Fibroblast of upper back skin (primary cell): Measurements from ENCODE around the gene UBXN10.

Experiments
- DNase-seq: peaks from one replicate; pipeline ENCODE4 v3.0.0-alpha.2; 2013

UBXN10 gene

DNA sequence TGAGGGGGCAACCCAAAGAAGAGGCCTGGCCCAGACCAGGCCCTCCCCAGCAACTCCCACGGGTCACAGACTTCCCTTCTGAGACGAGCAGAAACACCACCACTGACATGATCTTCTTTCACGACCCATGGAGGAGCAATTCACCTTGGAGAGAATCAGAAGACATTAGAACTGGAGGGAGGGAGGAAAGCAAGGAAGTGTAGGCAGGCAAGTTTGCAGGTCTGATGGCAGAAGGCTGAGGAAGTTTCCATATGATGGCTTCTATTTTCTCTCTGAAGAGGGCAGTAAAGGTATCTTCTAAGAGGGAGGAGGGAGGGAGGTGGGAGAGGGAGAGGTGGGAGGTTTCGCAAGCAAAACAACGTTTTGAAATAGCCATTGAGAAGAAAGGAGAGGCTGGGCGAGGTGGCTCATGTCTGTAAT is 1.4 kb upstream of the UBXN10 start:
- DNase-seq = no peak

DNA sequence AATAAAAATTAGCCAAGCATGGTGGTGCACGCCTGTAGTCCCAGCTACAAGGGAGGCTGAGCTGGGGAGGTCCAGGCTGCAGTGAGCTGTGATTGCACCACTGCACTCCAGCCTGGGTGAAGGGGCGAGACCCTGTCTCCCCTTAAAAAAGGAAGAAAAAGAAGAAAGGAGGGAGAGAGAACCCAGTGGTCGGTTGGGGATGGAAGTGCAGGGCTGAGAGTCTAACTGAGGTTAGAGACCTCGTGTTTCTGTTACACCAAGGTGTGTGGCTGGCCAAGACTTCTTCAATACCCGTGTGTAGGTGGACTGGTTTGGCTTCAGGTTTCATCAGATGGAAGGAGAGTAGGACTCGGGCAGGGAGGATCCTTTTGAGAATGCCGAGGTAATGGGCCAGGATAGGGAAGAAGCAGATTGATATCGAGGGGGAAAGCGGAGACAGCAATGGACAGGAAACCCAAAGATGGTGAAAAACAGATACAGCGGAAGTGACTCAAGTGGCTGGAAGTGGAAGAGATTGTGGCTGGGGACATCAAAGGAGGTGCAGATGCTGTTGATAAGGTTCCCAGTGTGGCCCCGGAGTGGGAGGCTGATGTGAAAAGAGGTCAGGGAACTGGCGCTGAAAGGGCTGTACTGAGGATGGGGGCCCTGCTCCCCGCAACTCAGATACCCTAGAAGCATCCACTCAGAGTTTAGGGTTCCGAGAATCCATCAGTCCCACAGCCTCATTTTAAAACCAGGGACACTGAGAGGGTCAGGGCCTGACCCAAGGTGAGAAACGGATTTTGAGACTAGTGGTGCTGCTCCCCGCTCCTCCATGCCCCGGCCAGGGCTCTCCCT is 681 bp upstream of the UBXN10 start:
- no peak for DNase-seq

DNA sequence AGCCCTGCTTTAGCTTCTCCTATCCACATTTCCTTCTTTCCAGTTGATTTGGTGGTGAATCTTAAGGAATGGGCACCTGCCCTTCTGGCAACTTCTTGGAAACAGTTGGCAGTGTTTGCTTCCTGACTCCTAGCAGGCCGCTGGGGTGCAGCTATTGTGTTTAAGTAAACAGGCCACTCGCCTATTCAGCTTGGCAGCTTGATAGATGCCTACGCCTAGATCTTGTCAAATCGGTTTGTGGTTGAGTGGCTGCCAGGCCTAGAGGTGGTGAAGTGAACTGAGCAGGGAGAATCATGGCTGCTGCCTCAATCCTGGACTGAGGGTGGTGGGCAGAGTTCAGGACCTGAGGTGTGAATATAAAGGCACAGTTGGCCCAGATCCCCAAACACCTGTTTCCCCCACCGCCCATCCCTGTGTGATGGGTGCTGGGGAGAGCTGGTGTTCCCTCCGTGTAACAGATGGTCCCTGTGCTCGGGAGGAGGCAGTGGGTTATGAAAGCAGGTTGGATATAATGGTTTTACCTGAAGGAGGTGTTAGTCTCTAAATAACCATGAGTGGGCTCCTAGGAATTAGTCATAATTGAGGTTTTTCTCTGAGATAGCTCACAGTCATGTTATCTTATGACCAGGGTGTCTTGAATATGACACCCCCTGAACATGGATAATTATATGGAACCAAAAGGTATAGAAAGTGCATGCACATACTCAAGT is 1.4 kb downstream of the UBXN10 start:
- no peak for DNase-seq

DNA sequence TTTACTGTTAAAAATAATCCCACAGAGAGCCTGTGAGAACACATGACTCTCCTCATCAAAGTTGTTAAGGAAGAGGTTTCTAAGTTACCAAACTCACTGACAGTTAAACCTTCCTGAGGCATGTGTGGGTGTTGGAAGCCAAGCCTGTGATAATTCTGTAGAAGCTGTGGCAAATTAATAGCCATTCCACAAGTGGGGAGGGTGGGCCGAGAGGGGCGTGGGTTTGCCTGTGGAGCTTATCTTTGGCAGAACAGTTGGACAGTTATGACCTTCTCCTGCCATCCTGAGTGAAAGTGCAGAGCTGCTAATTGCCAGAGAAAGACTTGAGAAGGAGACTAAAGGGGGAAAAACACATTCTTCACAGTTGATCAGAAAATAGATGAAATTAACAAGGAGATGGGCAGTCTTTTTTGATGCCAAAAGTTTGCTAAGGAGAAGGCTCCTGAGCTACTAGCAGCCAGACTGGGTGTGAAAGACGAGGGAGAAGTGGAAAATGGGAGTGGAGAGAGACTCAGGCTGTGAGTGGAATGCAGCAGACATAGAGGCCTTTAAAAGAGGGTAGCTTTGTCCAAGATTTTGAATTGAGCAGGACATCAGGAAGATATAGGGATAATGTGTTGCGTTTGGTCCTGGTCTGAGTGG is 2.0 kb downstream of the UBXN10 start:
- no peak for DNase-seq

DNA sequence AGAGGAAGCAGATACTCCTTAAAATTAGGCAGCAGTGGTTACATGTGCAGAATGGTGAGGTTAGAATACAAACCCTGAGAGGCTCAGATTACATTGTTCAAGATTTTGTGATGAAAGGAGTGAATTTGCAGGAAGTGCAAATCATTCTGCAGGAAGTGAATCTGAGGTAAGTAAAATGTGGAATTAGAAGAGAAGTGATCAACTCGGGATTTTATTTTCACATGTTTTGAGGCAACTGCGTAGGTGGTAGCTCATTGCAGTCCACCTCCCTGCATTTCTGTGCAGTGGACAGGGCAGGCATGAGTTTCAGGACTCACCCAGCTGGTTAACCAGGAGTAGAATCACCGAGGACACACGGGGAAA is 2.5 kb downstream of the UBXN10 start:
- DNase-seq = no peak

DNA sequence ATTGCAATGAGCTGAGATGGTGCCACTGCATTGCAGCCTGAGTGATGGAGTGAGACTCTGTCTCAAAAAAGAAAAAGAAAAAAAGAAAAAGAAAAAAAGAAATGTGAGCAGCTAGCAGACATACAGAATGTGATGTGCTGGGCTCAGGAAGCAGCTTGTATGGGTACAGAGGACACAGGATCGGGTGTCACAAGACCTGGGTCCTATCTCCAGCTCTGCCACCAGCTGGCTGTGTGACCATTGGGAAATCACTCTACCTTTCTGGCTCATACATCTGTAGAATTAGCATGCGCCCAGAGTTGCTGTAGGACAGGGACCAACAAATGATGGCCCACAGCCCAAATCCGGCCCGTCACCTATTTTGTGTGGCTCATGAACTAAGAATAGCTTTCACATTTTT is 3.8 kb downstream of the UBXN10 start:
- DNase-seq = no peak

DNA sequence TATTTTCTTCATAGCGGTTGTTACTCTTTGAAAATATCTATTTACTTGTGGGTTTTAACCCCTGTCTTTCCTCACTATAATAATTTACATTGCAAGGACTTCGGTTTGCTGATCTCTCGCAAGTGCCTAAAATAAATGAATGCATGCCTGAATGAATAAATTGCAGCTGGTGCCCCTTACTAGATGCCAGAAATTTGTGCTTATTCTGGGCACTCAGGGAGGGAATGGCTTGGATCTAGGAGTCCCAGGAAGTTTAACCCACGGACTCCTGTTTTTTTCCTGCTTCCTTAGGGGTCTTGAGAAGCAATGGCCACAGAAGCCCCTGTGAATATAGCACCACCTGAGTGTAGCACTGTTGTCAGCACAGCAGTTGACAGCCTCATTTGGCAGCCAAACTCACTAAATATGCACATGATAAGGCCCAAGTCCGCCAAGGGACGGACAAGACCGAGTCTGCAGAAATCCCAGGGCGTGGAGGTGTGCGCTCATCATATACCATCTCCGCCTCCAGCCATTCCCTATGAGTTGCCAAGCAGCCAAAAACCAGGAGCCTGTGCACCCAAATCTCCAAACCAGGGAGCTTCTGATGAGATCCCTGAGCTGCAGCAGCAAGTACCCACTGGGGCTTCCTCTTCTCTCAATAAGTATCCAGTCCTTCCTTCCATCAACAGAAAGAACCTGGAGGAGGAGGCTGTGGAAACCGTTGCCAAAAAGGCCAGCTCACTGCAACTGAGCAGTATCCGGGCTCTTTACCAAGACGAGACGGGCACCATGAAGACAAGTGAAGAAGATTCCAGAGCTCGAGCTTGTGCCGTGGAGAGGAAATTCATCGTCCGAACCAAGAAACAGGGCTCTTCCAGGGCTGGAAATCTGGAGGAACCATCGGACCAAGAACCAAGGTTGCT is 4.6 kb downstream of the UBXN10 start:
- no peak for DNase-seq

DNA sequence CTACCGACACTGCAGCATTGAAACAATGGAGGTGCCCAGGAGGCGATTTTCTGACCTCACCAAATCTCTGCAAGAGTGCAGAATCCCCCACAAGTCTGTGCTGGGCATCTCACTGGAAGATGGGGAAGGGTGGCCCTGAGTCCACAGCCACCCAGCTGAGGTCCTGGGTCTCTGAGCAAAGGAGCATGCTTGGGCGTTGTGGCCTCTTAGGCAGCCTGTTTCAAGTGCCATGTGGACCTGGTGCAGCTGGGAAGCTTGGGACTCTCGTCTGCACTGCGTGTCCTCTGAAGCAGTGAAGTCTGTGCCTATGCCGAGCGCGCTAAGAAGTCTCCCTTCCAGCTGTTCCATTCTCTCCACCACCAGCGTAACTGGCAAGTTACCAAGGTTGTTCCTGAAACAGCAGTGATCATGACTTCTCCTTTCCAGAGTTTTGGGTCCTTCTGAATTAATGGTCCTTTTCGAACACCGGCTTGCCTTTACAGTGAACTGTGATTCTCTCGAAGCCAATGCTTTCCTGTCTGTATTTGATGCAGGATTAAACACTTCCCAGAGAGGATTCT is 5.5 kb downstream of the UBXN10 start:
- DNase-seq = no peak

DNA sequence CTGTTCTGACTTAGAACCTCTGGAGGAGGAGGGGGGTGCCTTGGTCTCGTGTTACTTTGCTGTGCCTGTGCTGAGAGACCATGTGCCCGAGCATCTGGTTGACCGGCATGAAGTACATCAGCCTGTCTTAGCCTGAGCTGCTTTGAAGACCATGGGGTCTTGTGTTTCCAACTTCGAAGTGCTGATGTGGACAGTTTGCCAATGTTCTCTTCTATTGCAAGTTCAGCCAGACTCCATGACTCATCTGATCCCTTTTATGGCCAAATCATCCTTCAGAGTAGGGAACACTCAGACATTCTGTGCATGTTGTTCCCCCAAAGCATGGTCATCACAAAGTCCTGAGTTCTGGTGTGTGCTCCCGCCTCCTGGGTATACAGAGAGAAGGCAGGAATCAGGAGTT is 6.5 kb downstream of the UBXN10 start:
- peak; percentile 5 for DNase-seq

DNA sequence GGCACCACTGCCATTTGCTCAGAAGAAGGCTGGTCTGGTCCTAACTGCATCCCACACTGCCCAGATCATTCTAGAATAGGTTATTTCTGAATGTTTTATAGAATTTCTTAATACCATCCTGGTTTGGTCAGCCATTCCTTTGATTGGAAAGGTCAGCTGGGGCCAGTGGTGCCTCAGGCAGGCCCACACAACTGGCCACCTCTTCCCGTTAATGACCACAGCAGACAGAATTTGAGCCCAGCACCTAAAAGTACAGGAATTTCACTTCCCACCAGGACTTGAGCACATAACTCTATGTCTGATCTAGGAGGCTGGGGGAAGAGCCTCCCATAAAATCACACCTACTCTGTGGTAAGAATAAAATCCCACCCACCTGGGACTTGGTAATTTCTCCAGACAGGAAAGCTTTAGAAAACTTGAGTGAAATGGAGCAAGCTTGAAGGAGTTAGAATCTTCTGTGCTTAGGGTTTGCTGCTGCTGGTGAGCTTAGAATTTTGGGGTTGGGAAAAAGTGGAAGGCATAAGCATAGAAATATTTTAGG is 7.0 kb downstream of the UBXN10 start:
- no peak for DNase-seq

DNA sequence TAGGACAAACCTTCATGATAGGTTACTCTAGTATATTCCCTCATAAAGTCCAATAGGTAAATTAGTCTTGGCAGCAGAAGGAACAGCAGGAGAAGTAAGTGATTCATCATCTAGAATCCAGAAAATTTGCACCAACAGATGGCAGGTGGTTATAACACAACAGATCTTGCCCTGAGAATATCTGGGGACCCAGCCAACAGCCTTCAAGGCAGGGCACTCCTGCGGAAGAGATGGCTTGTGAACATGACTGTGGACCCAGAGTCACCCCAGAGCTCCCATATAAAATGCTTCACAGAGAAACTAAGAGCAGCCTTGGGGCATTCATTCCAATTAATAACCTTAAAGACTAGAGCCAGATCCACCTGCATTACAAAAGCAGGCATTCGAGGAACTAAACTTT is 8.3 kb downstream of the UBXN10 start:
- no peak for DNase-seq

DNA sequence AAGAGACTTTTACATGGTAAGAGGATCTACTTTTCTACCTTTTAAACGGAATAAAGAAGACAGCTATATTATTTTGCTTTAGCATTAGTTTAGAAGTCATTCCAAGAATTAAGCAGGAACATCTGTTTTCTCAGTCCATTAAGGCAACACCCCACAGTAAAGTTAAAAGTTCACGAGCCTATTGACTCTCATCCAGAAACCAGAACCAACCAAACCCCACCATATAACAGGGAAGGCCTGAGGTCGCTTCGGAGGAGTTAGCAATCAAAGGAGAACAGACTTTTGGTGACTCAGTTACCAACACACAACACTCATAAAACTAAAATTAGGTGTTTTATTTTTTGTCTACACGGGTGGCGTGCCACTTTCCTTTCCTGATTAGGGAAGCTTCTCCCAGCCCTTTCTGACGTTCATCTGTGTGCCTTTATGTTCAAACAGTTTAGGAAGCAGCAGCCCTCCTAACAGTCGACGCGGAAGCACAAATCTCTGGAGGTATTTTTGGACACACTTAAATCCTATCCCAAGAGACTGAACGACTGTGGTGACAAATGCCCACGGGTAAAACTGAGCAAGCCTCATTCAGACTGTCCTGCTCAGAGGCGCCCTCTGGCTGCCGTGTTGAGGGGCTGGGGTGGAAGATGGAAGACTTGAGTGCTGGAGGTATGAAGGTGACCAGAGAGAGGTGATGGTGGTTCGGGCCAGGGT is 9.0 kb downstream of the UBXN10 start:
- DNase-seq = peak; percentile 43

DNA sequence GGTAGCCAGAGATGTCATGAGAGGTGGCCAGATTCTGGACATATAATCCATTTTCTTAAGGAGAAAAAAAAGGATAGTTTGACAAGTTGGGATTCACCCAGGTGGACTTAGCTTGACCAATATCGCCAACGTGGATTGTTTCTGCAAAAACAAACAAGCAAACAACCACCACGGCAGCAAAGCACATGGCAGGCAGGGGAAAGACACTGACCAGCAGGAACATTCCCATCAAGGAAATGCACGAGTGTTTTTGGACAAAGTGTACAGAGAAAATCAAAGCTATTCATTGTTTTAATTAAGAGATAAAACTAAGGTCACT is 9.5 kb downstream of the UBXN10 start:
- DNase-seq = no peak

DNA sequence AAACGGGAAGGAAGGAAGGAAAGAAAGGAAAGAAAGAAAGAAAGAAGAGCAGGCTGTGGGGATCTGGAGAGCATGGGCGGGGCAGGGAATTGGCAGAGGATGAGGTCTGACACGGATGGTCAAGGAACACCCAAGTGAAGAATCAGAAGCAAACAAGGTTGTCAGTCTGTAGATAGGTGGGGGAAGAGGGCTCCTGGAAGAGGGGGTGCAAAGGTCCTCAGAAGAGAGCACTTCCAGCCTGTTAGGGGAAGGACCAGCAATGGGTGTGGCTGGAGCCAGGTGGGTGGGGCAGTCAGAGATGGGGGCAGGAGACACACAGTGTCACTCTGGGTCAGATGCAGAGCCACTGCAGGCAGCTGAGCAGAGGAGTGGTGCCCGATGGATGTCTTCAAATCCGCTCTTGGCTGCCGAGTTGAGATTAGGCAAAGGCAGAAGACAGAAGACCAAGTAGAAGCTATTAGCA is 11.5 kb downstream of the UBXN10 start:
- no peak for DNase-seq

DNA sequence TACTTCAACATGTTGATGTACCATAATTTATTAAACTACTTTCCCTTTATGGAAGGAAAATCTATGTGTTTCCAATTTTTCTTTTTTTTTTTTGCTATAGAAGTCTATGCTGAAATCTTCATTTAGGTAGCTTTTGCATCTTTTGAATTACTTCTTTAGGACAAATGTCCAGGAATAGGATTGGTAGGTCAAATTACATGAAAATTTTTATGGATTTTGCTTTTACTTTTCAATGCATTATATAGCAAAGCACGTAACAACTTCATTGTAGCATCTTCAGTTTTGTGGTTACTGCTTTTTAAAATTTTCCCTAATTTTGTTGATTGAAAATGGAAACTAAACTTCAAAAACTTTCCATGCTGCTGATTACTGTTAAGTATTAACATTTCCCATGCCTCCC is 12.4 kb downstream of the UBXN10 start:
- DNase-seq = no peak

DNA sequence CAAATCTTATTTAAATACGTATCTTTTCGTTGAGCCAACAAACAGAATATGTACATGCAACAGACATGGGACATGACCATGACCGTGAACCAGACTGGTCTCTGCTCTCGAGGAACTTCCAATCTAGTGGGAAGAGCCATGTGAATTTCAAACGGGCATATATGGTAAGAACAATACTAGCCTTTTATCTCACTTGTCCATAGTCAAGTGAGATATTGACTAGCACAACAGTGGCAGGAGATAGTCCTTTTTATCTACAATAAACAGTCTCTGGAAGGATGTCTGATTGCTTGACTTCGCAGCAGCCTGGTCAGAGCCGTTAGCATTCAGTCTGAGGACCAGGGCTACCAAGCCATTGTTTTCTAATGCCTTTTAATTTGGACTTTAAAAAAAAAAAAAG is 13.0 kb downstream of the UBXN10 start:
- no peak for DNase-seq

DNA sequence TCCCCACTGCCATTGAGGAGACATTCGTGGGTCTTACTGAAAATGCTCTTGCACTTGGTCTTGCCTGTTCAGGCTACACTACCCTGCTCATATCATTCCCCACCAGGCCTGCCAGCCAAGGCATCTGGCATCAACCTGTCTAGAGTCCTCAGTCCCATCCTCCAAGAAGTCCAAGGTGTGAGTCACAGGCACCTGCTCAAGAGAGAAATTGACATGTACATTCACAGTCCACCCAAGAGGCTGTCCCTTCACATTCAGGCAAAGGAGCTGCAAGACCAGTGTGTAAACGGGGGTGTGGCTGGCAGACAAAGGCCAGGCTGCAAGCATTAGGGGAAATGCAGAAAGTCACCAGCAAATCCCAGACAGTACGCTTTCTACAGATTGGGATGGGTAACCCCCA is 13.5 kb downstream of the UBXN10 start:
- no peak for DNase-seq

DNA sequence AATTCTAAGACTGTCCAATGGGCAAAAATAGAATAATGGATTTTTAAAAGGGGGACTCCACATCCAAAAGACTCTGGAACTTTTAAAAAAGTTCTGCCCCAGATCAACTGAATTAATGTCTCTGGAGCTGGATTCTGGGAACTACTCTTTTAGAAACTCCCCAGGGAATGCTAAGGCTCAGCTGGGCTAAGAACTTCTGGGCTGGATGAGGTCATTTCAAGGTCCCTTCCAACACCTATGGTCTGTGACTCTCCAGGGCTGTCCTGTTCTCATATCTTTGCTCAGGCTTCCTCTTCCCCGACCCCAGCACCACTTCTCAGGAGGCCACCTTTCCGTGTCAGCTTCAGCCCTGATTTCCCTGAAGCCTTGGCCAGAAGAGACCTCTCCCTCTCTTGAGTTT is 13.9 kb downstream of the UBXN10 start:
- DNase-seq = no peak

DNA sequence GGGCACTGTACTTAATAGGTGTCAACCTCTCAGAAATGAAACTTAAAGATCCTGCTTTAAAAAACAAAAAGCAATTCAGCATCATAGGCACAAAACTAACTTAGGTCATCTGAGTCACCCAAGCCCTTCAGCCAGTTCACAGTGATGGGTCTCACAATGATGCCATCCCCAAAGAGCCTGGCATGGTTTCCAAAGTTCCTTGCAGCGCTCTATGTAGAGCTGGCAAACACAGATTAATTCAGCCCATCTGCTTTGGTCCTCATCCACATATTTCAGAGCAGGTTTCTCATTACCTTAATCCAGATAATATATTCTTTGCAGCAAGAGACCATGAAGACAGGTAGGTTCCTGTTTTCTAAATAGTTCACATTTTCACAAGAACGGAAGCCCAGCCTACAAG is 15.1 kb downstream of the UBXN10 start:
- no peak for DNase-seq

DNA sequence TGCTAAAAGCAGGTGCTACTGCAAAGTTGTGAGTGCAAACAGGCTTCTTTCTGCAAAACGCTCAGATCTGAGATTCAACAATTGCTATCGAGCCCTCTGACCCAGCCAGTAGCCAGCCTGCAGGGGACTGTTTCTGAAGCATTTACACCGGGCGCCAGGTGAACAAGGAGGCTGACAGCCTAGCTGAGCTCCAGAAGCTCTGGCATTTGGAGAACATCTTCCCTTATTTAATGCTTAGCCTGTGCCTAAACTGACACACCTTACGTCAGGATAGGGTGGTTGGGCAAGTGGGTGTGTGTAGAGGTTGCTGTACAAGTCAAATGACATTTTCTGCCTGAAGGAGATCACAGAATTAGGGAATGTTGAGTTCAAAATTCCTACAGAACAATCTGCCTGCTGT is 16.3 kb downstream of the UBXN10 start:
- DNase-seq = no peak

DNA sequence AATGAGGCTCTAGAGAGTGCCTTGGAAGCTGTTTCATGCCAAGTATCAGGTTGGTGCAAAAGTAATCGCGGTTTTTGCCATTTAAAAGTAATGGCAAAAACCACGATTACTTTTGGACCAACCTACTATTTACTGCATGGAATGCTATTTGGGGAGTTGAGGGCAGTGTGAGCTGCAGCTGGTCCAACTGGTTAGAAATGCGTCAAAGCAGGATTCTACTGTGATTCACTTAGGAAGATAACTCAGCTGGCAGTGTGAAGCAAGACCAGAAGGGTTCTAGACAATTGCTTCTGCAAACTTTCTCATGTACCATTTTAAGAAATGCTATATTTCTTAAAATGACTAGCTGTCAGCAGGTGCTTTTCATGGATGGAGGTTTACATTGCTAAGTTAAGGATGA is 21.6 kb downstream of the UBXN10 start:
- DNase-seq = no peak

DNA sequence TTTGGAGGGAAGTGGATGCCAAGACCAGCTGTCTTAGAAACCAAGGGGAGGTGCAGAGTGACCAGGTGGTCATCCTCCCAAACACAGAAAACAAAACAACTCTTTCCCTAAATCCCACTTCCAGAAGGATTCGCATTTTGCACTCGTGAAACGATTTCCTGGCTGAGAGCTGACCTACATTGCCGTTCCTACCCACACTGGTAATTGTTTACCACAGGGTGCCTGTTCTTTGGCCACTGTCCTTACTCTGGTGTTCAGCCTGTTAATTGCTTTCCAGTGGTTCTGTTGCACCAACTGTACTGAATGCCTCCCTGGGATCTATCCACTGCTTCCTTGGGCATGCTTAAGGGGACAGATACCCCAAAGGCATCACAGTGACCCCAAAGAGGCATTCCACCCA is 23.6 kb downstream of the UBXN10 start:
- DNase-seq = no peak
